ENCODE measurements around the gene NEUROG3.

DNA sequence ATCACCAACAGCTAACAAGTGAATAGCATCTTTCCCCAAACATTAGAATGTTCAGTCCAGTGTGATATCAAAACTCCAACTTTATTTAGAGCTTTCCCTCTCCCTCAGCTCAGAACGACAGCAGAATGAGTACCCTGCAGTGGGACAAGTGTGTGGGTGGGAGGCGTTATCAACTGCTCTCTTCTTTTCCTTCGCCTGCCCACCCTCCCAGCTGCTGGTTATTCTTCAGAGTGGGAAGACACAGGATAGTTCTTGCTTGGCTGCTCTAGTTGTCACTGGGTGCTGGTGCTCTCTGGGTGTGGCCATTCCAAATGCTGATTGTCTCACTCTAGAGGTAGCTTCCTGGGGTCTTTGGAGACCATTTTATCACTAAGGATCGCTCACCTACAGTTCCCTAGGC, 43.1 kb upstream of the NEUROG3 start:
- TF ChIP-seq, protein P1, sequence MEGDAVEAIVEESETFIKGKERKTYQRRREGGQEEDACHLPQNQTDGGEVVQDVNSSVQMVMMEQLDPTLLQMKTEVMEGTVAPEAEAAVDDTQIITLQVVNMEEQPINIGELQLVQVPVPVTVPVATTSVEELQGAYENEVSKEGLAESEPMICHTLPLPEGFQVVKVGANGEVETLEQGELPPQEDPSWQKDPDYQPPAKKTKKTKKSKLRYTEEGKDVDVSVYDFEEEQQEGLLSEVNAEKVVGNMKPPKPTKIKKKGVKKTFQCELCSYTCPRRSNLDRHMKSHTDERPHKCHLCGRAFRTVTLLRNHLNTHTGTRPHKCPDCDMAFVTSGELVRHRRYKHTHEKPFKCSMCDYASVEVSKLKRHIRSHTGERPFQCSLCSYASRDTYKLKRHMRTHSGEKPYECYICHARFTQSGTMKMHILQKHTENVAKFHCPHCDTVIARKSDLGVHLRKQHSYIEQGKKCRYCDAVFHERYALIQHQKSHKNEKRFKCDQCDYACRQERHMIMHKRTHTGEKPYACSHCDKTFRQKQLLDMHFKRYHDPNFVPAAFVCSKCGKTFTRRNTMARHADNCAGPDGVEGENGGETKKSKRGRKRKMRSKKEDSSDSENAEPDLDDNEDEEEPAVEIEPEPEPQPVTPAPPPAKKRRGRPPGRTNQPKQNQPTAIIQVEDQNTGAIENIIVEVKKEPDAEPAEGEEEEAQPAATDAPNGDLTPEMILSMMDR (conservative IDR thresholded peaks at IDR 0.05 in 1 of 2, IDR thresholded peaks at IDR 0.05 in 1 of 2; ENCODE audit: low read depth in 1 of 2, low read length in 2 of 2): no peak
- TF ChIP-seq EZH2 (IDR thresholded peaks at IDR 0.05; ENCODE audit: low read length, missing control alignments): no peak

Data from fibroblast of lung (primary cell).